GM19467 (cell line): ENCODE data around the gene NDUFB7.
"Not testable (repeated sequence)": the region's sequence is repeated elsewhere in the genome, so short reads cannot be mapped to it uniquely, and the experiment has no call there.

ENCODE experiments used
- ATAC-seq: cut with Tn5 transposase; IDR thresholded peaks from one replicate; pipeline ENCODE4 v1.9.1; 2021; ENCODE audit warnings: mild to moderate bottlenecking, moderate library complexity; ENCODE audit not compliant: unreplicated experiment

NDUFB7 gene

DNA sequence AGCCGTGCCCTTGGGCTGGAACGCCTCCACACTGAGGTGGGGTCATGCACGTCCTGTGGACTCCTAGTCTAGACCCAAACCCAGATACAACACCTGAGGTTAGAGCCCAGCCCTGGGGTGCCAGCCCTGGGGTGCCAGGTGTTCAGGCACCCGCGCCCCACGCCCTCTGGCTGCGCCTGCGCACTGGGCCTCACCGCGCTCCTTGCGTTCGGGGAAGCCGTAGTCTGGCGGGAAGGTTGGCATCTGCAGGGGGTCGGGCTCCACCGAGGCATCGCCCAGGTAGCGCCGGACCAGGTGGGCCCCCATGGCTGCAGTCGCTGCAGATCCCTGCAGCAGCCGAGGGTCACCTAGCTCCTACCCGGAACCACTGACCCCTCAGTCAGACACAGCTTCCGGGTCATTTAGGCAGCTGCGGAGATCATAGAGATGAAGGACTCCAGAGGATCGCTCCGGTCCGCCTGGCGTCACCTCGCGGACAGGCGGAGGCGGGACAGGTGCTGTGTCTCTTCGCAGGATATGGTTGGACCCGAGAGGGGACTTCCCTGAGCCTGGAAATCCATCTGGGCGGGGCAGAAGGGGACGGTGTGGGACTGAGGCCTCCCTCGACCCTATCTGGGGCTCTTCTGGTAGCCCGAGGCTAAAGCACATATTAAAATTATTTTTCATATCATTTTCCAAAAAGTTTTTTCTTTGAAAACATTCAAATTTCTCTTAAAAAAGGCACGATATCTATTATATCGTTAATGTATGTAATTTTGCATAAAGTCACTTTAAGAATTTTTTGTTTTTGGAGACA lies at the start of gene NDUFB7:
NDUFB7 (minus strand) TSS at position 372 of the 796 bp plus-strand sequence; CDS start at position 306, 66 bp downstream.
- peak; percentile 80 for ATAC-seq

DNA sequence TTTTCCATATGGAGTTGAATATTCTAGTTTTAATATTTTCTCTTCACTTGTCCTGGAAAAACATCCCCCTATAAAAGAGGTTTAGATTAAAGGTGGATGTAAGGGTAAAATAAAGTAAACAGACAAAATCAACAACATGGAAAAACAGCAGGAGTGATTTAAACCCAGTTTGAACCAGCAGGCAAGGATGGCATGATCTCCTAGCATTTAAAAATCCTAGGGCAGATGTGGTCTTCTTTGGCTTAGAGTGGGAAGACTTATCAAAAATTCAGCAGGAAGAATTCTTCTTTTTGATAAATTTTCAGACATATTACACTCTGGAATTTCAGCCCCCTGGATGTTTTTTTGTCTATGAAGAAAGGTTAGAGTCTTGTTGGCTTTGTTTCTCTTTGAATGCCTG lies 47.5 kb upstream of the NDUFB7 start:
- no peak for ATAC-seq

- no peak for ATAC-seq
These were observed 44.5 kb upstream of the NDUFB7 start for GRCh38 chr19:14616407-14616806.

- ATAC-seq = no peak
These were observed 43.8 kb upstream of the NDUFB7 start for GRCh38 chr19:14615623-14616022.

- ATAC-seq = no peak
These were observed 42.2 kb upstream of the NDUFB7 start for GRCh38 chr19:14614099-14614412.

DNA sequence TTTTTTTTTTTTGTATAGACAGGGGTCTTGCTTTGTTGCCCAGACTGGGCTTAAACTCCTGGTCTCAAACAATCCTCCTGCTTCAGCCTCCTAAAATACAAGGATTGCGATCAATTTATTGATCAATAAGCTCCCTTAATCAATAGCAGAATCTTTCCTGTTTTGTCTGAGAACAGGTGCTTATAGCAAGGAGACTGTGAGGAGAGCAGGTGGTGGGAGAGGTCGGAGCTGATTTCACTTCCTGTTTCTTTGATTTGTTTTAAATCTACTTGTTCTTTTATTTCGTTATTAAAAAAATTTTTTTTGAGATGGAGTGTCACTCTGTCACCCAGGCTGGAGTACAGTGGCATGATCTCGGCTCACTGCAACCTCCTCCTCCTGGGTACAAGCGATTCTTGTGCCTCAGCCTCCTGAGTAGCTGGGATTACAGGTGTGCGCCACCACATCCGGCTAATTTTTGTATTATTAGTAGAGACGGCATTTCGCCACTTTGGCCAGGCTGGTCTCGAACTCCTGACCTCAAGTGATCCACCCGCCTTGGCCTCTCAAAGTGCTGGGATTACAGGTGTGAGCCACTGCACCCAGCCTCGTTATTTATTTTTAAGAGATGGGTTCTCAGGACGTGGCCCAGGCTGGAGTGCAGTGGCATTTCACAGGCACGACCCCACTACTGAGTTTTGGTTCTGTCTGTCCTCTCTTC lies 41.7 kb upstream of the NDUFB7 start:
- ATAC-seq = not testable (repeated sequence)

GRCh38 chr19:14612657-14613056 lies 40.8 kb upstream of the NDUFB7 start:
- ATAC-seq = no peak

- ATAC-seq = not testable (repeated sequence)
These were observed 40.4 kb upstream of the NDUFB7 start for GRCh38 chr19:14612242-14612641.

GRCh38 chr19:14611051-14611450 lies 39.2 kb upstream of the NDUFB7 start:
- ATAC-seq = no peak

DNA sequence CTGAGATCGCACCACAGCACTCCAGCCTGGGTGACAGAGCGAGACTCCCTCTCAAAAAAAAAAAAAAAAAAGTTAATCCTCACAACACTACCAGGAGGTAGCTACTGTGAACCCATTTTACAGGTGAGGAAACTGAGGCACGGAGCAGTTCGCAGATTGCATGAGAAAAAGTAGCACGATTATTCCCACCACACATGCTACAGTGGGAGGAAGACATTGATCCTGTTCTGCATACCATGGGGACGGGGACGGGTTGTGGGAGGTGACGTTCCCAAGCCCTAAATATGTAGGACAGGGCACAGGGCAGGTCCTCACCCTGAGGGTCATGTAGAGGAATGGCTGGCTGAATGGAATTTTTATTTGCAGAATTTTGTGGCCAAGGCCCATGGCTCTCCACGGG lies 34.8 kb upstream of the NDUFB7 start:
- no peak for ATAC-seq

DNA sequence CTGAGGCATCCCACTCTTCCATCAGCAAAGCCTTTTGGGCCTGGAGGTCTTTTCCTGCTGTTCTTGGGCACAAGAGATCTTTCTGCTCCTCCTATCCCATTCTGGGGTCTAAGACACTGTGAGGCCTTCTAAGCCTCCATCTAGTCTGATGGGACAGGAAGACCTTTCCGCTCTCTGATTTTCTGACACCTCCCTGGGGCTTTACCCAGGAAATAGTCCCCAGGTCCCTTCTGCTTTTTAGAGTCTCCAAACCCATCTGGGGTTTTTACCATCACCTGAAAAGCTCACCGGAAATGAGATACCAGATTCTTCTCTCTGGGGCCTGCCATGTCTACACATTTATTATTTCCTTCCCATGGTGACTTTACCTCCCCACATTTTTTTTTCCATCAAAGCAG lies 32.1 kb upstream of the NDUFB7 start:
- ATAC-seq = peak; percentile 73

DNA sequence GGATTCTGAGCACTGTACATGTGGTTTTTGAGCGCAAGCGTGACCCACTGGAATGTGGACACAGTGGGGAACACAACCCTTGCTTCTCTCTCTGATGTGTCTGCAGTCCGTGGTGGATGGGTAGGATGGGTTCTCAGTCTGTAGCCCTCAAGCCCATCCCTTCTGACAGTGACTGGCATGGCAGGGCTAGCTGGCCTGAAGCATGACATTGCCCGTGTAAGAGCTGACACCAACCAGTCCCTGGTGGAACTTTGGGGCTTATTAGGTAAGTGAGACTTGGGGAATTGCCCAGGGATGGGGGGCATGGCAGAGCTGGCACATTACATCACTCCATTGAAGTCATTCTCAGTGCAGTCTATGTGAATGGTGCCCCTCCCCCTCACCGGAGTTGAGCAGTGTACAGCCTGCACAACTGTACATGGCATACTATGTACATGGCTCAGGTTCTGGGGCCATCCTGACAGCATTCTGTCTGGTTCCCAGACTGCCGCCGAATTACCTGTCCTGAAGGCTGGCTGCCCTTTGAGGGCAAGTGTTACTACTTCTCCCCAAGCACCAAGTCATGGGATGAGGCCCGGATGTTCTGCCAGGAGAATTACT lies 27.8 kb upstream of the NDUFB7 start:
- ATAC-seq = no peak

DNA sequence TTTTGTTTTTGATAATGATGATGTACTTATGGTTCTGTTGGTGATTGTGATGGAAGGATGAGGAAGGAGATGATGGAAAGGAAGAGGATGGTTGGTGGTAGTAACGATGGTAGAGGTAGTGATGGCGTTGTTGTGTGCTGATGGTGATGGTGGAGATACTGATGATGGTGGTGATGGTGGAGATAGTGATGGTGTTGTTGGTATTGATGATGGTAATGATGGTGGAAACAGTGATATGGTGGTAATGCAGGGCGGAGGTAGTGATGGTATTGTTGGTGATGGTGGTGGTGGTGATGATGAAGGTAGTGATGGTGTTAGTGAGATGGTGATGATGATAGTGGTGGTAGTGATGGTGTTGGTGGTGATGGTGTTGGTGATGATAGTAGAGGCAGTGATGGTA lies 23.7 kb upstream of the NDUFB7 start:
- no peak for ATAC-seq

- ATAC-seq = not testable (repeated sequence)
These were observed 17.6 kb upstream of the NDUFB7 start for GRCh38 chr19:14589433-14589832.

DNA sequence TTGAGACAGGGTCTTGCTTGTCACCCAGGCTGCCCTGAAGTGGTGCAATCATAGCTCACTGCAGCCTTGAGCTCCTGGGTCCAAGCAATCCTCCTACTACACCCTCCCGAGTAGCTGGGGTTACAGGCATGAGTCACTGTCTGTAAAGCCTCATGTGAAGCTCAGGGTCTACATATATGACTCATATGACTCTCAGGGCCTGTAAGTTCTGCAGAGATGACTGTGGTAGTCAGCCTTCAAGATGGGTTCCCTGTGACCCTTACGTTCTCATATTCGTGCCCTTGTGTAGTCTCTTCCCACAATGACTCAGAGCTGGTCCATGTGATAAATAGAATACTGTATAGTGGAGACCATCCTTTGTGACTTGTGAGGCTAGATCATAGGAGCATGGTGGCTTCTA lies 13.3 kb upstream of the NDUFB7 start:
- ATAC-seq = peak; percentile 55

DNA sequence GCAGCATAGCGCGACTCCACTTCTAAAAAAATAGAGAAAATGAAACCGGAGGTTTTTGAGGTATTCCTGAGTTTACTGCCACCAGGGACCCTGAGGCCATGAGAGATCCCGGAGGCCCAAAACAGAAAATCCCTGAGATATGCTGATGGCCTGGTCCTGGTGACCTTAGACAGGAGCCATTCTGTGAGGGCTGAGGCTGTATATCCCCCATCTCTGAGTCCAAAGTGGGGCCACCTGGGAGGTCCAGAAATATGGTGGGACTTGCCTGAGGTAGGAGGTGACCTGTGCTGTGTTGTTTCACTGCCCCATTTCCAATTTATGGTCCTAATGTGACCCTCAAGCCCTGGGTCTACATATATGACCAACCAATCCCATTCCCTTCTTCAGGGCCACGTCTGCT lies 12.5 kb upstream of the NDUFB7 start:
- not testable (repeated sequence) for ATAC-seq

GRCh38 chr19:14582894-14583340 lies 11.1 kb upstream of the NDUFB7 start, which contains the start of gene CLEC17A:
CLEC17A (plus strand) TSS chr19:14583084; CDS start chr19:14583161, 77 bp downstream.
- ATAC-seq = no peak

GRCh38 chr19:14580623-14581237 lies 8.9 kb upstream of the NDUFB7 start:
- no peak for ATAC-seq

GRCh38 chr19:14577885-14578427 lies 6.1 kb upstream of the NDUFB7 start:
- no peak for ATAC-seq

- no peak for ATAC-seq
These were observed 5.4 kb upstream of the NDUFB7 start for GRCh38 chr19:14577264-14577663.

GRCh38 chr19:14576363-14576762 lies 4.5 kb upstream of the NDUFB7 start:
- ATAC-seq = no peak
